Left lung (tissue), 10 donors: Measurements from ENCODE around the gene VPS13D. TPM values are rescaled to one million over a fixed set of nuclear protein-coding genes. Genes with fewer than 3 reads are reported as not detected.

Experiments
- ATAC-seq: fragments of 200-7000 bp; cut with Tn5 transposase; one replicate; pipeline ENCODE4 v1.9.1; 2020; ENCODE audit warnings: moderate library complexity
- DNase-seq, 4 donors: peaks; one replicate each; pipeline ENCODE4 v3.0.0-alpha.2; 2013 to 2020
- H3K27ac ChIP-seq, 2 donors: fragments of 200-600 bp; sonication (generic) in 1 of 2; one replicate each; pipeline versions ENCODE4 v1.5.0 to v1.8.0; 2020 to 2021
- H3K27me3 ChIP-seq, 2 donors: fragments of 200-600 bp; sonication (generic) in 1 of 2; one replicate each; pipeline versions ENCODE4 v1.5.0 to v1.8.0; 2020 to 2021
- H3K36me3 ChIP-seq, 2 donors: fragments of 200-600 bp; sonication (generic) in 1 of 2; one replicate each; pipeline versions ENCODE4 v1.5.0 to v1.8.0; 2020 to 2021
- H3K4me1 ChIP-seq, 2 donors: fragments of 200-600 bp; one replicate each; pipeline ENCODE4 v1.8.0; 2021
- H3K4me3 ChIP-seq, 2 donors: fragments of 200-600 bp; sonication (generic) in 1 of 2; one replicate each; pipeline versions ENCODE4 v1.5.0 to v1.8.0; 2020 to 2021; ENCODE audit warnings: mild to moderate bottlenecking in 1 of 2
- H3K9me3 ChIP-seq, 2 donors: fragments of 200-600 bp; sonication (generic) in 1 of 2; one replicate each; pipeline versions ENCODE4 v1.5.0 to v1.8.0; 2020 to 2021
- CTCF ChIP-seq, 2 donors: fragments of 200-600 bp; sonication (generic) in 1 of 2; IDR thresholded peaks; one replicate each; pipeline versions ENCODE4 v1.5.0 to v1.8.0; 2021; ENCODE audit warnings: antibody characterized with exemption in 2 of 2
- intact Hi-C, 2 donors: fragments of 100-400 bp; cut with DNase I; formaldehyde crosslinking; loops; one replicate each; pipeline versions ENCODE4 v1.11.2 to v1.14.2; 2022
- polyA plus RNA-seq, 6 donors: library from polyadenylated mRNA; unstranded; fragments of 120-200 nt; gene quantifications; one replicate each; pipeline ENCODE4 v1.2.1, GENCODE V29; 2013; ENCODE audit not compliant: insufficient read length in 6 of 6
- total RNA-seq, 2 donors: library from RNA; stranded (reverse); fragmentation: NEBNext Ultra II Directional; extraction: Animal tissue kit (Norgen Biotek cat#: 25700); gene quantifications; one replicate each; pipeline ENCODE4 v1.2.1, GENCODE V29; 2021
- donor health status: DM: no; HTN: yes; CAD: no.
- donor health status: DM: no; HTN: no; CAD: no.

VPS13D gene
- total and polyA plus RNA-seq, 8 donors: 26.6 to 62.3 (median 30.2) TPM

DNA sequence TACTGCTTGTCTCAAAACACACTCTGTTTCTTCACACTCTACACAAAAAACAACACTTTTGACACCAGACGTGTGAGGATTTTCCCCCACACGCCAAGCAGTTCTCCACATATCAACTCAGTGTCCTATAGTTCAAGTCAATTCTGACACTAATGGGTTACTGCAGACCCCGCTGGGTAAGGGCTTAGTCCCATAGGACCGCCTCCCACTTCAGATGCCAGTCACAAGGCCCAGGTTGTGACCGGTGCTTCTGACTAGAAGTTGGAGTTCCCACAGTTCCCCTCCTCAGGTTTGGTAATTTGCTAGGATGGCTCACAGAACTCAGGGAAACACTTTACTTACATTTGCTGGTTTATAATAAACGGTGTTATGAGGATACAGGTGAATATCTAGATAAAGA lies 19.9 kb downstream of the VPS13D start:
- DNase-seq: no peak
- TF ChIP-seq CTCF (IDR thresholded peaks at IDR 0.05): no peak
- H3K4me3 ChIP-seq: no peak overlapping the region
- H3K4me1 ChIP-seq: peaks cover 0 to 2% of the 10 kb centered on the region in 2 donors
- peaks cover 2 to 98% of the 10 kb centered on the region in 2 donors for H3K36me3 ChIP-seq
- H3K27ac ChIP-seq: no peak overlapping the region
- no peak for ATAC-seq
- H3K9me3 ChIP-seq: no peaks in the 10 kb centered on the region
- intact Hi-C loops: no loop called here
- no peaks in the 10 kb centered on the region for H3K27me3 ChIP-seq

GRCh38 chr1:12251442-12251841 lies 21.6 kb downstream of the VPS13D start:
- Histone ChIP-seq H3K9me3 (no peaks in the 10 kb centered on the region), H3K36me3 (peaks cover 2 to 96% of the 10 kb centered on the region in 2 donors), H3K27me3 (no peaks in the 10 kb centered on the region), H3K4me3 (no peak overlapping the region), H3K27ac (no peak overlapping the region), H3K4me1 (no peaks in the 10 kb centered on the region)
- peak in 2 of 4 donors; percentile 4 to 52 for DNase-seq
- peak; percentile 71 for ATAC-seq
- intact Hi-C loops: no loop called here
- no peak for TF ChIP-seq CTCF (IDR thresholded peaks at IDR 0.05)

GRCh38 chr1:12255913-12256312 lies 26.1 kb downstream of the VPS13D start:
- DNase-seq (no peak), ATAC-seq (no peak)
- H3K9me3 ChIP-seq: no peaks in the 10 kb centered on the region
- no peaks in the 10 kb centered on the region for H3K27me3 ChIP-seq
- intact Hi-C loops: no loop called here
- TF ChIP-seq CTCF (IDR thresholded peaks at IDR 0.05): no peak
- no peak overlapping the region for H3K27ac ChIP-seq
- peaks cover 6 to 97% of the 10 kb centered on the region in 2 donors for H3K36me3 ChIP-seq
- no peak overlapping the region for H3K4me3 ChIP-seq
- no peaks in the 10 kb centered on the region for H3K4me1 ChIP-seq

- no peak for TF ChIP-seq CTCF (IDR thresholded peaks at IDR 0.05)
- DNase-seq: no peak
- ATAC-seq: no peak
- peaks cover 6 to 97% of the 10 kb centered on the region in 2 donors for H3K36me3 ChIP-seq
- H3K9me3 ChIP-seq: no peaks in the 10 kb centered on the region
- H3K4me1 ChIP-seq: no peaks in the 10 kb centered on the region
- no peak overlapping the region for H3K4me3 ChIP-seq
- intact Hi-C loops: no loop called here
- no peak overlapping the region for H3K27ac ChIP-seq
- no peaks in the 10 kb centered on the region for H3K27me3 ChIP-seq
Observed at GRCh38 chr1:12258272-12258671, 28.4 kb downstream of the VPS13D start.

GRCh38 chr1:12269351-12269750 lies 39.5 kb downstream of the VPS13D start:
- H3K36me3 ChIP-seq: peaks cover 0 to 98% of the 10 kb centered on the region in 2 donors
- intact Hi-C loops: no loop called here
- no peaks in the 10 kb centered on the region for H3K9me3 ChIP-seq
- H3K4me1 ChIP-seq: no peaks in the 10 kb centered on the region
- ATAC-seq (no peak), DNase-seq (no peak)
- no peak overlapping the region for H3K27ac ChIP-seq
- H3K27me3 ChIP-seq: no peaks in the 10 kb centered on the region
- TF ChIP-seq CTCF (IDR thresholded peaks at IDR 0.05): no peak
- no peak overlapping the region for H3K4me3 ChIP-seq
